GM18508 (cell line): Measurements from ENCODE around the gene DNAL1.

Experiments
- ATAC-seq: cut with Tn5 transposase; IDR thresholded peaks from one replicate; pipeline ENCODE4 v1.9.1; 2021; ENCODE audit warnings: moderate number of reproducible peaks; ENCODE audit not compliant: insufficient read depth, unreplicated experiment

DNAL1 gene

DNA sequence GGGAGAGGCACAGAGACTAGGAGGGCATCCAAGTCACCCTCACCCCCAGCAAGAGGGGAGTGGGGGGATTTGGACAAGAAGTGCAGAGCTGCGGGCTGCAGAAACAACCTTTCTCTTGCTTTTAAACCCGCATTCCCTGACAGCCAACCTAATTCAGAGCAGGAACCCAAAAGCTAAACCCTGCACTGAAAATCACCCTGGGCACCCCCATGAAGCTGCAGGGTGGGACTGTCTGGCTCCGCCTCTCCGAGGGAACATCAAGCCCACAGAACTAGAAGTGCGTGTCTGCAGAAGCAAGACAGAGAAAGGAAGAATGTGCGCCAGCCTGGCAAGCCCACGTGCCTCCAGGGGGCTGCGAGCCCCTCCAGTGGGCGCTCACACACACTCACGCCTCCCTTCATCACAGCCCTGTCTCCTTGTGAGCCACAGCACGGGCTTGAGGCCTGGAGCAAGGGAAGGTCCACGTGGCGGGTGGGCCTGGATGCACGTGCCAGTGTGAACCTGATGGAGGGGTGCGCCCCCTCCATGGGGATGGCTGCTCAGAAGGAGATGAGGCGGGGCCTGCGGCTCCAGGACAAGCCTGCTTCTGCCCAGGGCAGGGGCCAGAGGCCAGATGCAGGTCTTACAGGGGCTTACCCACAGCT is 97.2 kb downstream of the DNAL1 start:
- ATAC-seq, result no peak

DNA sequence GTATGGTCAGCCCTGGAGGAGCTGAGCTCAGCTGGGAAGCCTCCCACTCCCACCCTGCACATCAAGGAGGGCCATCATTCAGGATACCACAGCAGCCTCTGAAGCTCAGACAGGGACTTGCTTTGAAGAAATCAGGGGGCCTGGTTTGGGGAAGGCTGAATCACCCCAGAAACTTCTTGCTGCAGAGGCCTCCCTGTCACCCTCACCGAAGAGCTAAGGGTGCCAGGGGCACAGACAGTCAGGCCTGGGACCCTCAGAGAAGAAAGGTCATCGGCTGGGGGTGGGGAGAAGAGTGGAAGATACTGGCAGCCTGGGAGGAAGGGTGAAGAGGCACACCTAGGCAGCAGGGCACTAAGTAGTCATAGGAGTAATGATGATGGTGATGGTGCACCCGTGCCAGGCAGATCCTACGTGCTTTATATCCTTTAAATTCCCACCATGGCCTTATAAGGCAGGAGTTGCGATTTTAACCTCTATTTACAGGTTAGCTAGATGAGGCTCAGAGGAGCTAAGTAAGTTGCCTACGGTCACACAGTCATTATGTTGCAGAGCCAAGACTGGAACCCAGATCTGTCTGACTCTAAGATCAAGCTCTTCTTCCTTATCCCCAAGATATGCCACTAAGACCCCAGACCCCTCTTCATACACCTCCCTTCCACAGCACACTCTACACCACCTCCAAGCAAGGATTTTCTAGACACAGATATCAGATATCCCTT is 97.9 kb downstream of the DNAL1 start:
- ATAC-seq, result no peak

DNA sequence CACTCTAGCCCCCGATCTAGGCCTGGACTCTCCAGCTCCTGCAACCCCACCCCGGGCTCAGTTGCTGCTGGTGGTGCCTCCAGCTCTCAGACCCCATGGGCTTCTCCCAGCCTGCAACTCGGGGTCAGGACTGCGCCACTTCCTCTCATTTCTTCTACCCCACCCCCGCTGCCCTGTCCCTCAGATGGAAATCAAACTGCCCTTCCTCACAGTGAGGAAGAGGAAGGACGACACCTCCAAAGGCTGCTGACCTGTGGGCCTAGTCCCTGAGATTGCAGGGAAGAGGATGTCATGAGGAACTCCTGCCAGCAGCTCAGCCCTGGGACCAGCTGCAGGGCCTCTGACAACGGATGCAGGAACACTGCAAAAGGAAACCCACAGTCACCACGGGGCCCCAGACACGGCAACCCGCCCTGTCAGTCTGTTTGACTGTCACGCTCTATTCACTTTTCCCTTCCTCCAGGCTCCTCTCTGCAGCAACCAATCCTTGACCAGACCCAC is 98.7 kb downstream of the DNAL1 start:
- no peak for ATAC-seq

DNA sequence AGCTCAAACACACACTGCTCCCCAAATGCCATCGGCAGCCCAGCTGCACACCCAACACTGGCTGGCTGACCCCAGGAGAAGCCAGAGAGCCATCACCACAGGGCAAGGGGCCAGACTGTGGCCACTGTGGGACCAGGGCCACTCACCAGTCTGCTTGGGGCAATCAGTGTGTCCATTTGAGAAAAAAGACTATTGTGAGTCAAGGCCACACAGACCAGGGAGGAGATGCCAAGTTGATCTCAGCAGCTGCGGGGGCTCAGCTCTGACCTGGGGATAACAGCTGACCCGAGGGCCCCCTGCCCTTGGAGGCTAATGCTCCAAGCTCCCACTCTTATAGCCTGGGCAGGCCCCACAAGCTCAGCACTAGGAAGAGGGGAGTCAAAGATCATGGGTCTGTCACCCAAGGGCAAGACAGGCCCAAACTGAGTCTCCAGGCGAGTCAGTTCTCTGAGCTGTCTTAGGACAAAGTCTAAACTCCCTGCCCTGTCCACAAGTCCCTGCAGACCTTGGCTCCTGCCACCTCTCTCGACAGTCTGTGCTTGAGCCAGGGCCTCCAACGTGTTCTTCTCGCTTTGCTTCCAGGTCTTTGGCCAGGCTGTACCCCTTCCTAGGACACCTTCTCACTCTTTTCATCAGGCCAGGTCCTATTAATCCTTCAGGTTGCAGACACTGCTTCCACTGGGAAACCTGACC is 99.5 kb downstream of the DNAL1 start:
- no peak for ATAC-seq

DNA sequence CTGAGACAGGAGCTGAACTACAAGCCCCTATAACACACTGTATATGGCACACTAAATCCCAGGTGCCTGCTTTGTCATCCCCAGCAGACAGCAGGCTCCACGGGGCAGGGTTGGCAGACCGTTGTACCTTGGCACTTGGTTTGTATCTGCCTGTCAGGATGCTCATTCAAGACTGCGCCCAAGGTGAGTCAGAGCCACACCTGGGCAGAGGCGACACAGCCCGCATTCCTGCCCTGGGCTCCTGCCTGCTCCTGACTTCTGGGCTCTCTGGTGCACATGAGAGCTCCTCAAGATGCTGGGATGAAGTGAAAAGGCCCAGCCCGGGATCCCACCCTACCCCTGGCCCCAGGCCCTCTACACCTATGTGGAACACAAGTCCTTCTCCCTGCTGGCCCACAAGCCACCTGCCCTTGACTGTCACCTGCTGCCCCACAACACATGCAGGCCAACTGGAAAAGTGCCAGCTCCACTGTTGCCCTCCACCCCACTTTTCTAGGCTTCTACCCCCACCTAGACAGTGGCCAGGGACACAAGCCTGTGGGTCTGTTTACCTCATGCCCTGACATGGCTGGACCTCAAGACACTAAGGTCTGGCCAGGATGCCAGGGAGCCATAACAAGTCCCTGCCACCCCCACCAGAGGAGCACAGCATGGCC is 100.2 kb downstream of the DNAL1 start:
- ATAC-seq, result no peak

DNA sequence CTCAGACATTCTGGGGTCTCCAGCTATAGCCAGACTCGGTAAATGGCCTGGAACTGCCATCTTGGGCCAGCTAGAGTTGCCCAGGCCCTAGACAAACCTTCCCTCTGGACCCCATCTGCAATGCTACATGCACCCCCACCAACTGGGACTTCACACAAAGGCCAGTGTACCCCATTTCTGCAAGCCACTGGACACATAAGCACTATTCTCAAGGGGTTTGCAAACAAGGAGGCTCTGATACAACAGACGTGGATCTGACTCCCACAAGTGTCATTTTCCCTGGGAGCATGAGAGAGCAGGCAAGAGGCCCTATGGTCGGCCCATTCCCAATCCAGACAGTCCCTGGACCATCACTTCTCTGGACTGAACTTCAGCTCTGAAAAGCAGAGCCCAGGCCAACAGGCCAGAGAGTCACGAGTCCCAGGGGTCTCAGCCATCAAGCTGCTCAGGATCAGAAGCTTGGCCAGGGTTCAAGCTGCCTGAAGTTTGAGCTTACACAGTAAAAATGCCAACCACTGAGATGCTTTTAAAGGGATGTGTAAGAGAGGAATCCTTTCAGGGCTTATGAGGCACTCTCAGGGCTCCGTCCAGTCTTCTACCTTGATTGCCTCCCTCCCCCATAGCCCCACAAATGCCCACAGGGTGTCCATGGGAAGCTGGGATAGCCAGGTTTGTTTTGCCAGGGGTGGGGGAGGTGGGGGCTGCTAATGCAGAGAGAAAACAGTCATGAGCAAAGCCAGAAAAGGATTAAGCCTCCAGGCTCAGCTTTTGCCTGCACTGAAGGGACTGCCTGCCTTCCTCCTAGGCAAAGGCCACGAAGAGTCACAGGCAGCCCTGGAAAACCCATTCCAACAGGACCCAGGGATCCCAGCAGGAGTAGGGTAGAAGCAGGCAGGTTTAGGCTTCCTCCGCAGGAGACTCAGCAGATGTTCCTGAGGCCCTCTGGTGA is 101.1 kb downstream of the DNAL1 start:
- no peak for ATAC-seq

DNA sequence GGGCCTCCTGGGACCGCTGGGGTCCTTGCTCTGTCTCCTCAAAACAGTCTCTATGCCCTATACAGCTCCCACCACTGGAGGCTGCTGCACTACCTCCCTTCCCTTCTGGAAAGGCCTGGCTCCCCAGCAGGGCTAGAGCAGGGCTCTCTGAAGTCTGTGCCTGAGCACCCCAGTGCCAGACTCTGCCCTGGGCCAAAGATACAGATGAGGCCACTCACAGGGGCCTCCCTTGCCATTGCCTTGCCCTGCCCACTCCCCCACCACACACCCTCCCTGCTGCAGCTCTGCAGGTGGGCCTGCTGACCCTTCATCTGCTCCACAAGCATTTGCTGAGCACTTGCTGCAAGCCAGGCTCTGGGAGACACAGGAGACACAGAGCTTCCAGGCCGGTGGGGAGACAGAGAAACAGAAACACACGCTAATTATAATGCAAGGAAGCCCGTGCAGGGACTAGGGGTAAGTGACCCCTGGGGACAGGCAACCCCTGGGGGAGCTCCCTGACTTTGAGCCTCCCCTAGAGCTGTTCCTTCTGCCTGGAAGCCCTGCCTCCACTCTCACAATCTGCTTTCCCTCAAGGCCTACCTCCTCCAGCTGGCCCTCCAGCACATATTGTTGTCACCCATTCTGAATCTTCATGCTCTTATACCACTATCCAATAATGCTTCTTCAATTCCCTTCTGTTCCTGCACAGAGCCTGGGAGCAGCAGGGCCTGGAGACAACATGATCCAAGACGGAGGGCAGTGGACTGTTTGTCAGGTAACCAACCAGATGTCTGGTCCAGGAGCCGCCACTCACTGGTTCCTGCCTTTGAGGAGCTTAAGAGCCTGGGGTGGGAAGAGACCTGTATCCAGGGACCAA is 102.0 kb downstream of the DNAL1 start:
- no peak for ATAC-seq

DNA sequence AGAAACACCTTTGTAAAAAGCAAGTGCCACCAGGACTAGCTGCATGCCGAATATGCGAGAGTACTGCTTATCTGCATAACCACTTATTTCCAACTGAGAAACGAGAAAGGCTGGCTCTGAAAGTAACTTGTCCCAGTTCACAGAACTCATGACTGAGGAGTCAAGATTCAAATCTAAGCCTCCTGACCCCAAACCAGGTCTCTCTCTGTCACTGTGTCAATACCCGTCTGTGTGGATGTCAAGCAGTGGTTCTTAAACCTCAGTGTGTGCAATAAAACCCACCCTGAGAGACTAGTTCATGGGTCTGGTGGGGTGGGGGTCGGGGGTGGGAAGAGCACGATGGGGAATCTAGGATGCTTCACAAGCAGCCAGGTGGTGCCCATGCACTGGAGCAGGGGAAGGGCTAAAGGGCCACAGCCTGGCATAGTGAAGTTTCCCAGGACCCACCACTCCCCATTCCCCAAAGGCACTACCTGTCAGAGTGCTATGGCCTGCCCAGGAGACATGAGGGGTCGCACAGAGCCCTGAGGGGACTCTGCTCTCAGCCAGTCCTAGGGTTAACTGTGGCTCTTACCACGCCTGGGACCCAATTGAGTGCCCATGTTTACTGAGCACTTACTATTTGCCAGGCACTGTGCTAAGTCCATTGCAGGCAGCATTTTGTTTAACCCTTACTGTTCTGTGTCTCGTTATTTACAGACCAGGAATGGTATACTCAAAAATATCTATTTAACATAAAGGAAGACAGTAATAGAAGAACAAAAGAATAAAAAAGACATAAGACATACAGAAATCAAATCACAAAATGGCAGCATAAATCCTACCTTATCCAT is 102.8 kb downstream of the DNAL1 start:
- no peak for ATAC-seq

DNA sequence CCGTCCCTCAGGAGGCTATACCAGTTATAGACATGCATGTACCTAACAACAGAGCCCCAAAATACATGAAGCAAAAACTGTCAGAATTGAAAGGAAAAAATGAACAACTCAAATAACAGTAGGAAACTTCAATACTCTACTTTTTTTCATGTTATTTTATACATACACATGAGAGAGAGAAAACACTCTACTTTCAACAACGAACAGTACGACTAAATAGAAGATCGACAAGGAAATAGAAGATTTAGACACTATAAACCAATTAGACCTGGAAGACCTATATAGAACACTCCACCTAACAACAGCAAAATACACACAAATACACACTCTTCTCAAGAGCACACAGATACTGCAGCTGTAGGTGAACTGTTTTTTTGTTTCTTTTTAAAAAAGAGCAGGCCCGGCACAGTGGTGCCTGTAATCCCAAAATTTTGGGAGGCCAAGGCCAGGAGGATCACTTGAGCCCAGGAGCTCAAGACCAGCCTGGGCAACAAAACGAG is 104.1 kb downstream of the DNAL1 start:
- no peak for ATAC-seq

DNA sequence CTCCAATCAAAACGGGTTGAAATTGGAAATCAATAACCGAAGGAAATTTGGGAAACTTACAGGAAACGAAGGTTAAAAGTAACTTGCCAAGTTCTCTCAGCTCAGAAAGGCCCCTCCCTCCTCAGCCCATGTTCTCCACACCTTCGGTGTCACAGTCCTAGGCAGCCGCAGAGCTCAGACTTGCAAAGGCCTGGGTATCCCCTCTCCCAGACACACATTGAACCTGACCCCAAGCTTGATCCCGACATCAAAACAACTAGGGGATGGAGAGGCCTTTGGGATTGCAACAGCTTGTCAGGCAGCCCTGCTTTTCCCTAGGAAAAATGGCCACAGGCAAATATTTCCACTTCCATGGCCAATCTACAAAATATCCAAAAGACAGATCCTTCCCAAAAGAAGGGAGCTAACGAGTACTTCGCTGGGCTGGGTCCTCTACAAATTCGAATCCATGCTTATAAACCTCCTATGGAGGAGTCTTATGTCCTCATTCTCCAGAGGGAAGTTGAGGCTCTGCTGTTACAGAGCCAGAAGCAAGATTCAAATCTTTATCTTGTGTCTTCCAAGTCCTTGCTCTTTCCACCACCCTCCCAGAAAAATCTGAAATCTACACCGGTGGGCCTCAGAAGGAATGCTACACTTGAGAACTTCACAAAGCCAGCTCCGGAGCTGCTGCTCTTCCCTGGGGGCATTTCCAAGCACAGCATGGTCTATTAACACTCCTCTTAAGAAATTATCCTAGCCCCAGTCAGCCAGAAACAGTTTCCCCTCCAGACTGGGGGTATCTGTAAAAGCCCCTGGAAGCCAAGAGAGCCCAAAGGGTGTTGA is 105.1 kb downstream of the DNAL1 start:
- no peak for ATAC-seq

DNA sequence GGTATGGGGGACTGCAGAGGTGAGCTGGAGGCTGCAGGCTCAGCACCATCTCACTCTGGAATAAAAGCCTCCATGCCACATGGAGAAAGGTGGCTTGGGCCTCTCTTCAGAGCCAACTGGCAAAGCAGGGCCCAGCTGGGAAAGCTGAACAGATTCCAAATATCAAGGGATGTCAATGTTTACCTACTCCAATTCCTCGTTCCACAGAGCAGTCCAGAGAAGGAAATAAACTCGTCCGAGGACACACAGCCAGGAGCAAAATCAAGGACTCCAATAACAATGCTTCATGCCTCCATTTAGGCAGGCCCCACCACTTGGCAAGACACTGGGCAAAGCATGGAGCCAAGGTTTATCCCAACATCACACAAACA is 105.7 kb downstream of the DNAL1 start:
- no peak for ATAC-seq

DNA sequence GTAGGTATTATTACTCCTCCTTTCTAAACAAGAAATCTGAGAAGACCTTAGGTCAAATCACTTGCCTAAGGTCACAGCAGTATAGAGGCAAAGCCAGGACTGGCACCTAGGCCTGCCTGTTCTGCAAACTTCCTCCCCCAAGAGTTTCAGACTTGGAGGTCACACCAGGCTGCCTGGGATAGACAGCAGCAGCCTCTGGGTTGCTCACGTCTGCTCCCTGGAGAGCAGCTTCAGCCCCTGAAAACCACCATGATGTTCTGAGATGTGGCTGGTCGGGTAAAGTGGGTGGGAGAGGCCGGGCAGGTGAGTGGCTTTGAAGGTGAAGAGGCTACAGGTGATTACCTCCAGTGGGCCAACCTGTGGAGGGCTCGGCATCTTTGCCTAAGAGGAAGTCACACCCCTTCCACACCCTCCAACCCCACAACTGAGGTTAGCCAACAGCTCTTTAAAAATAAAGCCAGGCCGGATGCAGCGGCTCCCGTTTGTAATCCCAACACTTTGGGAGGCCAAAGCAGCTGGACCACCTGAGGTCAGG is 106.4 kb downstream of the DNAL1 start:
- ATAC-seq, result no peak

DNA sequence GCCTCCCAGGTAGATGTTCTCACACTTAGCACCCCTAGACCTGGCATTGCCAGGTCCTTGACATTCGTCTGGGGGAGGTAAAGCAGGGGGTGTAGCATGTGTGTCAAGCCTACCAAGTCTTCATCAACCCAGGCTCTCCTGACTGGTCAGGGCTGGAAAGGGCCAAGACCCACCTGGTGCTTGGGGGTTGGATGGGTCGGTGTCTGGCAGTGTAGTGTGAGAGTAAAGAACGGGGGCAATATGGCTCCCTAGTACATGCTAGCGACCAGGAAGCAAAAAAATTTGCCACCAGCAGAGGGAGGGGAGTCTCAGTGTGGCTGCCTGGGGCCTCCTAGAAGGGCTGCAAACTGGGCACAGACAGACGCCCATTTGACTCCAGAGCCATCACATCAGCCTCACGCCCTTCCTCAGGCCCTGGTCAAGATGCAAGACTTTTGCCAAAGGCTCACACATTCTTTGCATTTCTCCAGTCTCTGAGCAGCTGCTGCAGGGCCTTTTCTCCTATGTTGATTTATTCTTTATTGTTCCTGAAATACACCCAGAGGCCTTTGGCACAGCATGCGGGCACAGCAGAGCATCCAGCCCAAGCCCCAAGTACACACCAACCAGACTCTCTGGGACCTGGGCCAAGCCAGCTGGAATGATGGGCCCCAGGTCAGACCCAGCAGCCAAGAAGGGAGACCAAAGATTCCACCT is 107.7 kb downstream of the DNAL1 start:
- ATAC-seq, result no peak
